Activated T-cell treated with anti-CD3 and anti-CD28 coated beads, Interleukin-2, amount 50 U/mL, for 72 hours (primary cell): ENCODE results near the gene HLA-DMB. TPM values are rescaled to one million over a fixed set of nuclear protein-coding genes. Genes with fewer than 3 reads are reported as not detected.
"Not testable (repeated sequence)": the region's sequence is repeated elsewhere in the genome, so short reads cannot be mapped to it uniquely, and the experiment has no call there.

ENCODE experiments used
- ATAC-seq, 2 donors: fragments of 150-1000 bp; cut with Tn5 transposase; replicated peaks in 1 of 2; 2 replicates each; pipeline ENCODE4 v1.10.0; 2021; ENCODE audit warnings: moderate library complexity in 2 of 2, mild to moderate bottlenecking in 1 of 2
- DNase-seq, 2 donors: peaks; one replicate each; pipeline ENCODE4 v3.0.0; 2021 to 2022; ENCODE audit warnings: mixed read lengths in 1 of 2
- H3K27ac Mint-ChIP-seq: one replicate; pipeline ENCODE4 v1.8.0; 2022; ENCODE audit warnings: mild to moderate bottlenecking, moderate library complexity, mixed read lengths
- H3K27me3 Mint-ChIP-seq: one replicate; pipeline ENCODE4 v1.8.0; 2022; ENCODE audit warnings: low read depth, mixed read lengths
- H3K36me3 Mint-ChIP-seq, 2 donors: one replicate each; pipeline ENCODE4 v1.8.0; 2022; ENCODE audit warnings: mixed read lengths in 2 of 2, mild to moderate bottlenecking in 1 of 2; ENCODE audit not compliant: insufficient read depth in 2 of 2
- H3K4me1 Mint-ChIP-seq: one replicate; pipeline ENCODE4 v1.8.0; 2022; ENCODE audit warnings: low read depth, mixed read lengths
- H3K4me3 Mint-ChIP-seq, 2 donors: one replicate each; pipeline ENCODE4 v1.8.0; 2022; ENCODE audit warnings: mild to moderate bottlenecking in 2 of 2, mixed read lengths in 2 of 2, moderate library complexity in 2 of 2
- H3K9me3 Mint-ChIP-seq, 2 donors: one replicate each; pipeline ENCODE4 v1.8.0; 2022; ENCODE audit warnings: mixed read lengths in 2 of 2
- total RNA-seq, 2 donors: library from RNA; stranded (reverse); gene quantifications; one replicate each; pipeline ENCODE4 v1.2.3, GENCODE V29; 2022

The HLA-DMB gene
- total RNA-seq, 2 donors from 2014 or later: 3.4 to 3.6 TPM

GRCh38 chr6:32952817-32953739 lies 12.2 kb upstream of the HLA-DMB start, which contains the start of gene HLA-DMA:
Gene HLA-DMA (minus strand): TSS chr6:32953097. CDS start chr6:32953036, 61 bp downstream.
- Mint-ChIP-seq H3K27me3 (no peaks in the 10 kb centered on the region), H3K36me3 (no peaks in the 10 kb centered on the region)

GRCh38 chr6:32950449-32950848 lies 9.6 kb upstream of the HLA-DMB start:
- no peak overlapping the region for H3K4me3 Mint-ChIP-seq
- H3K27me3 Mint-ChIP-seq: no peaks in the 10 kb centered on the region
- ATAC-seq: no peak
- H3K4me1 Mint-ChIP-seq: peaks cover 61% of the 10 kb centered on the region
- H3K27ac Mint-ChIP-seq: no peak overlapping the region
- no peaks in the 10 kb centered on the region for H3K36me3 Mint-ChIP-seq
- no peak for DNase-seq
- H3K9me3 Mint-ChIP-seq: peaks cover 0 to 1% of the 10 kb centered on the region in 2 donors

More at GRCh38 chr6:32952817-32953739, 12.2 kb upstream of the HLA-DMB start, which contains the start of gene HLA-DMA:
- H3K9me3 Mint-ChIP-seq: no peaks in the 10 kb centered on the region
- DNase-seq: peak; percentile 79 to 84
- peaks cover 60% of the 10 kb centered on the region for H3K4me1 Mint-ChIP-seq
- H3K4me3 Mint-ChIP-seq: peak within 1 kb of the TSS; percentile 86 to 88
- ATAC-seq: peak; percentile 98
- peak within 1 kb of the TSS; percentile 74 for H3K27ac Mint-ChIP-seq

- H3K4me1 Mint-ChIP-seq: peaks cover 61% of the 10 kb centered on the region
- no peaks in the 10 kb centered on the region for H3K27me3 Mint-ChIP-seq
- no peak overlapping the region for H3K27ac Mint-ChIP-seq
- H3K4me3 Mint-ChIP-seq: no peak overlapping the region
- ATAC-seq: no peak
- peaks cover 0 to 2% of the 10 kb centered on the region in 2 donors for H3K36me3 Mint-ChIP-seq
- no peak for DNase-seq
- peaks cover 0 to 1% of the 10 kb centered on the region in 2 donors for H3K9me3 Mint-ChIP-seq
Measured at GRCh38 chr6:32950010-32950409, 9.2 kb upstream of the HLA-DMB start.

- Mint-ChIP-seq H3K4me1 (peaks cover 61% of the 10 kb centered on the region), H3K27ac (no peak overlapping the region), H3K4me3 (no peak overlapping the region), H3K36me3 (peaks cover 0 to 2% of the 10 kb centered on the region in 2 donors), H3K27me3 (no peaks in the 10 kb centered on the region), H3K9me3 (peaks cover 0 to 1% of the 10 kb centered on the region in 2 donors)
- ATAC-seq (no peak), DNase-seq (no peak)
Measured at GRCh38 chr6:32949113-32949512, 8.3 kb upstream of the HLA-DMB start.

GRCh38 chr6:32947552-32948465 lies 7.0 kb upstream of the HLA-DMB start:
- Mint-ChIP-seq H3K4me3 (no peak overlapping the region), H3K4me1 (peaks cover 61% of the 10 kb centered on the region), H3K27me3 (no peaks in the 10 kb centered on the region), H3K36me3 (peaks cover 0 to 2% of the 10 kb centered on the region in 2 donors), H3K27ac (no peak overlapping the region), H3K9me3 (peaks cover 0 to 1% of the 10 kb centered on the region in 2 donors)
- DNase-seq (peak; percentile 23 to 41), ATAC-seq (no peak)

- peaks cover 61% of the 10 kb centered on the region for H3K4me1 Mint-ChIP-seq
- DNase-seq: no peak
Measured at GRCh38 chr6:32946893-32947292, 6.1 kb upstream of the HLA-DMB start.

GRCh38 chr6:32945953-32946352 lies 5.1 kb upstream of the HLA-DMB start:
- Mint-ChIP-seq H3K36me3 (peaks cover 0 to 2% of the 10 kb centered on the region in 2 donors), H3K4me1 (peaks cover 71% of the 10 kb centered on the region), H3K27me3 (no peaks in the 10 kb centered on the region), H3K4me3 (peak overlapping the region in 1 of 2 donors; percentile 11), H3K9me3 (peaks cover 0 to 1% of the 10 kb centered on the region in 2 donors), H3K27ac (no peak overlapping the region)
- DNase-seq (no peak), ATAC-seq (no peak)

More at GRCh38 chr6:32946893-32947292, 6.1 kb upstream of the HLA-DMB start:
- Mint-ChIP-seq H3K27me3 (no peaks in the 10 kb centered on the region), H3K4me3 (no peak overlapping the region), H3K36me3 (peaks cover 0 to 2% of the 10 kb centered on the region in 2 donors), H3K27ac (no peak overlapping the region), H3K9me3 (peaks cover 0 to 1% of the 10 kb centered on the region in 2 donors)
- no peak for ATAC-seq

GRCh38 chr6:32945108-32945760 lies 4.4 kb upstream of the HLA-DMB start:
- Mint-ChIP-seq H3K36me3 (peaks cover 0 to 2% of the 10 kb centered on the region in 2 donors), H3K4me3 (peak overlapping the region; percentile 87 to 90), H3K27ac (peak overlapping the region; percentile 86), H3K4me1 (peaks cover 73% of the 10 kb centered on the region), H3K27me3 (no peaks in the 10 kb centered on the region), H3K9me3 (peaks cover 0 to 1% of the 10 kb centered on the region in 2 donors)
- ATAC-seq: peak; percentile 11 to 28
- DNase-seq: peak; percentile 39 to 62

GRCh38 chr6:32943864-32944649 lies 3.2 kb upstream of the HLA-DMB start:
- DNase-seq: peak; percentile 39 to 45
- H3K27me3 Mint-ChIP-seq: no peaks in the 10 kb centered on the region

GRCh38 chr6:32942555-32943123 lies 1.8 kb upstream of the HLA-DMB start:
- peak overlapping the region; percentile 12 for H3K27ac Mint-ChIP-seq
- not testable (repeated sequence) for H3K36me3 Mint-ChIP-seq, ATAC-seq, H3K27me3 Mint-ChIP-seq, H3K9me3 Mint-ChIP-seq, DNase-seq
- peak overlapping the region in 1 of 2 donors; percentile 87 for H3K4me3 Mint-ChIP-seq
- H3K4me1 Mint-ChIP-seq: peaks cover 61% of the 10 kb centered on the region

More at GRCh38 chr6:32943864-32944649, 3.2 kb upstream of the HLA-DMB start:
- H3K4me1 Mint-ChIP-seq: peaks cover 69% of the 10 kb centered on the region
- peak overlapping the region; percentile 87 to 90 for H3K4me3 Mint-ChIP-seq
- ATAC-seq: peak; percentile 43 to 53
- H3K36me3 Mint-ChIP-seq: peaks cover 0 to 2% of the 10 kb centered on the region in 2 donors
- peaks cover 0 to 1% of the 10 kb centered on the region in 2 donors for H3K9me3 Mint-ChIP-seq
- peak overlapping the region; percentile 86 for H3K27ac Mint-ChIP-seq

- DNase-seq: peak; percentile 62 to 68
- Mint-ChIP-seq H3K4me1 (peaks cover 61% of the 10 kb centered on the region), H3K27me3 (no peaks in the 10 kb centered on the region), H3K9me3 (peaks cover 0 to 1% of the 10 kb centered on the region in 2 donors), H3K36me3 (peaks cover 0 to 2% of the 10 kb centered on the region in 2 donors), H3K27ac (peak overlapping the region; percentile 92), H3K4me3 (peak overlapping the region; percentile 84 to 88)
- ATAC-seq: peak; percentile 79 to 83
Measured at GRCh38 chr6:32941214-32941768, 463 bp upstream of the HLA-DMB start.
